Trophoblast cell (in vitro differentiated cells and primary cell): Measurements from ENCODE around the gene PPP2R3C.

ENCODE experiments used
- DNase-seq, 2 donors: peaks; one replicate each; pipeline ENCODE4 v3.0.0-alpha.2; 2016
- H2AFZ ChIP-seq: 2 replicates; pipeline ENCODE4 v1.6.1; 2013; ENCODE audit warnings: low read length, moderate library complexity, mild to moderate bottlenecking; ENCODE audit not compliant: insufficient read depth, poor library complexity
- H2AK5ac ChIP-seq: 2 replicates; pipeline ENCODE4 v1.6.1; 2013; ENCODE audit warnings: mild to moderate bottlenecking, low read length
- H2BK120ac ChIP-seq: 2 replicates; pipeline ENCODE4 v1.6.1; 2013; ENCODE audit warnings: low read length, mild to moderate bottlenecking, moderate library complexity; ENCODE audit not compliant: insufficient read depth, poor library complexity
- H2BK12ac ChIP-seq: 2 replicates; pipeline ENCODE4 v1.6.1; 2013; ENCODE audit warnings: mild to moderate bottlenecking, low read length, moderate library complexity
- H2BK5ac ChIP-seq: 2 replicates; pipeline ENCODE4 v1.6.1; 2013; ENCODE audit warnings: low read length, low read depth, moderate library complexity, mild to moderate bottlenecking; ENCODE audit not compliant: poor library complexity
- H3K14ac ChIP-seq: 2 replicates; pipeline ENCODE4 v1.6.1; 2013; ENCODE audit warnings: mild to moderate bottlenecking, low read length
- H3K18ac ChIP-seq: 2 replicates; pipeline ENCODE4 v1.6.1; 2013; ENCODE audit warnings: mild to moderate bottlenecking, low read length
- H3K23ac ChIP-seq: 2 replicates; pipeline ENCODE4 v1.6.1; 2013; ENCODE audit warnings: low read length
- H3K27ac ChIP-seq: 2 replicates; pipeline ENCODE4 v1.5.1; 2013; ENCODE audit warnings: low read depth, mild to moderate bottlenecking, inconsistent platforms, low read length, moderate library complexity
- H3K27me3 ChIP-seq: 2 replicates; pipeline ENCODE4 v1.6.1; 2013; ENCODE audit warnings: inconsistent platforms, mild to moderate bottlenecking, low read length, moderate library complexity; ENCODE audit not compliant: insufficient read depth
- H3K36me3 ChIP-seq, 2 experiments: 1 replicate in 1 of 2; 2 replicates in 1 of 2; pipeline ENCODE4 v1.6.1; 2013; ENCODE audit warnings: low read length in 2 of 2, mild to moderate bottlenecking in 2 of 2, moderate library complexity in 1 of 2; ENCODE audit not compliant: insufficient read depth in 2 of 2, control insufficient read depth in 1 of 2
- H3K4ac ChIP-seq: 2 replicates; pipeline ENCODE4 v1.6.1; 2013; ENCODE audit warnings: low read depth, mild to moderate bottlenecking, low read length, moderate library complexity
- H3K4me1 ChIP-seq, 2 experiments: 1 replicate in 1 of 2; 2 replicates in 1 of 2; pipeline ENCODE4 v1.6.1; 2013; ENCODE audit warnings: low read length in 2 of 2, mild to moderate bottlenecking in 2 of 2, moderate library complexity in 1 of 2; ENCODE audit not compliant: insufficient read depth in 2 of 2, control insufficient read depth in 1 of 2
- H3K4me2 ChIP-seq: 2 replicates; pipeline ENCODE4 v1.6.1; 2013; ENCODE audit warnings: inconsistent platforms, mild to moderate bottlenecking, low read length, moderate library complexity
- H3K4me3 ChIP-seq: 2 replicates; pipeline ENCODE4 v1.5.1; 2013; ENCODE audit warnings: mild to moderate bottlenecking, low read depth, low read length, inconsistent platforms
- H3K79me1 ChIP-seq: one replicate; pipeline ENCODE4 v1.6.1; 2013; ENCODE audit warnings: low read length
- H3K79me2 ChIP-seq: 2 replicates; pipeline ENCODE4 v1.6.1; 2013; ENCODE audit warnings: low read length, mild to moderate bottlenecking; ENCODE audit not compliant: control insufficient read depth, insufficient read depth, poor library complexity
- H3K9ac ChIP-seq: 2 replicates; pipeline ENCODE4 v1.6.1; 2013; ENCODE audit warnings: mild to moderate bottlenecking, low read length
- H3K9me3 ChIP-seq: 2 replicates; pipeline ENCODE4 v1.6.1; 2013; ENCODE audit warnings: low read depth, mild to moderate bottlenecking, control low read depth, inconsistent platforms, low read length; ENCODE audit not compliant: insufficient read depth
- H4K12ac ChIP-seq: 2 replicates; pipeline ENCODE4 v1.6.1; 2013; ENCODE audit warnings: low read depth, mild to moderate bottlenecking, low read length, moderate library complexity
- H4K8ac ChIP-seq: 2 replicates; pipeline ENCODE4 v1.6.1; 2013; ENCODE audit warnings: low read depth, mild to moderate bottlenecking, low read length, moderate library complexity
- H4K91ac ChIP-seq: one replicate; pipeline ENCODE4 v1.6.1; 2013; ENCODE audit warnings: low read depth, mild to moderate bottlenecking, low read length, moderate library complexity
- WGBS: extraction: QIAGEN DNeasy Blood & Tissue Kit; methylation state at CpG from one replicate; pipeline ENCODE4 v1.1.7; 2013; ENCODE audit warnings: missing lambda C conversion rate; ENCODE audit not compliant: insufficient read length, insufficient coverage; ENCODE audit errors: extremely low coverage; 5-methylcytosine and 5-hydroxymethylcytosine counted together

The PPP2R3C gene

GRCh38 chr14:35124127-35124526, 2.3 kb upstream of the PPP2R3C start:
- WGBS = no CpG with 5 or more reads among the region's 1 CpG
- H3K27me3 ChIP-seq = no peaks in the 10 kb centered on the region

GRCh38 chr14:35123388-35123703, 1.6 kb upstream of the PPP2R3C start:
- no peaks in the 10 kb centered on the region for H3K9me3 ChIP-seq
- H3K27me3 ChIP-seq = no peaks in the 10 kb centered on the region
- H4K91ac ChIP-seq = no peak overlapping the region
- DNase-seq = no peak
- no peak overlapping the region for H3K14ac ChIP-seq
- no peak overlapping the region for H3K27ac ChIP-seq
- peaks cover 2 to 4% of the 10 kb centered on the region in 2 experiments for H3K36me3 ChIP-seq
- H4K8ac ChIP-seq = no peak overlapping the region
- H4K12ac ChIP-seq = no peak overlapping the region
- peaks cover 16% of the 10 kb centered on the region for H3K79me1 ChIP-seq
- no peak overlapping the region for H3K9ac ChIP-seq
- H2BK120ac ChIP-seq = no peak overlapping the region
- no CpG with 5 or more reads among the region's 3 CpGs for WGBS
- no peak overlapping the region for H3K4ac ChIP-seq
- H2AFZ ChIP-seq = no peak overlapping the region
- no peak overlapping the region for H2BK12ac ChIP-seq
- H3K79me2 ChIP-seq = peaks cover 6% of the 10 kb centered on the region
- H3K18ac ChIP-seq = no peak overlapping the region
- H2BK5ac ChIP-seq = no peak overlapping the region
- H3K4me3 ChIP-seq = no peak overlapping the region
- H3K4me1 ChIP-seq = peaks cover 3 to 5% of the 10 kb centered on the region in 2 experiments
- no peak overlapping the region for H2AK5ac ChIP-seq
- peak overlapping the region; percentile 75 for H3K4me2 ChIP-seq
- H3K23ac ChIP-seq = no peak overlapping the region

More at GRCh38 chr14:35124127-35124526, 2.3 kb upstream of the PPP2R3C start:
- Histone ChIP-seq H2BK5ac (no peak overlapping the region), H3K9ac (no peak overlapping the region), H4K91ac (no peak overlapping the region), H3K4ac (no peak overlapping the region), H3K79me1 (peaks cover 16% of the 10 kb centered on the region), H2BK12ac (no peak overlapping the region), H4K12ac (no peak overlapping the region), H4K8ac (no peak overlapping the region), H2BK120ac (no peak overlapping the region), H3K4me2 (no peak overlapping the region), H3K27ac (no peak overlapping the region), H3K18ac (no peak overlapping the region), H2AK5ac (no peak overlapping the region), H3K14ac (no peak overlapping the region), H3K4me1 (peaks cover 3 to 5% of the 10 kb centered on the region in 2 experiments), H3K23ac (no peak overlapping the region), H3K9me3 (no peaks in the 10 kb centered on the region), H2AFZ (no peak overlapping the region), H3K36me3 (peaks cover 2 to 4% of the 10 kb centered on the region in 2 experiments), H3K79me2 (peaks cover 6% of the 10 kb centered on the region), H3K4me3 (no peak overlapping the region)
- DNase-seq = no peak

- H3K36me3 ChIP-seq = peaks cover 2 to 4% of the 10 kb centered on the region in 2 experiments
- H3K27ac ChIP-seq = peak overlapping the region; percentile 93
- peak overlapping the region; percentile 91 for H4K91ac ChIP-seq
- H3K23ac ChIP-seq = no peak overlapping the region
- H3K4me3 ChIP-seq = peak overlapping the region; percentile 96
- H4K12ac ChIP-seq = peak overlapping the region; percentile 83
- DNase-seq = peak; percentile 81 to 84
- peak overlapping the region; percentile 55 for H3K18ac ChIP-seq
- H3K4ac ChIP-seq = no peak overlapping the region
- H3K79me1 ChIP-seq = peaks cover 16% of the 10 kb centered on the region
- H2BK12ac ChIP-seq = peak overlapping the region; percentile 42
- H2AFZ ChIP-seq = peak overlapping the region; percentile 92
- H3K79me2 ChIP-seq = peaks cover 6% of the 10 kb centered on the region
- peak overlapping the region; percentile 80 for H3K14ac ChIP-seq
- H3K9me3 ChIP-seq = no peaks in the 10 kb centered on the region
- H2AK5ac ChIP-seq = no peak overlapping the region
- H2BK5ac ChIP-seq = peak overlapping the region; percentile 92
- no CpG with 5 or more reads among the region's 23 CpGs for WGBS
- H3K9ac ChIP-seq = peak overlapping the region; percentile 95
- no peaks in the 10 kb centered on the region for H3K27me3 ChIP-seq
- H4K8ac ChIP-seq = peak overlapping the region; percentile 90
- peak overlapping the region; percentile 29 for H2BK120ac ChIP-seq
- H3K4me2 ChIP-seq = peak overlapping the region; percentile 75
- H3K4me1 ChIP-seq = peaks cover 3 to 5% of the 10 kb centered on the region in 2 experiments
Observed at GRCh38 chr14:35122696-35123387, 1.1 kb upstream of the PPP2R3C start.

GRCh38 chr14:35121026-35121886, 534 bp downstream of the PPP2R3C start:
- Histone ChIP-seq H3K79me2 (peaks cover 6% of the 10 kb centered on the region), H3K9ac (peak overlapping the region; percentile 54), H4K8ac (peak overlapping the region; percentile 87), H3K36me3 (peaks cover 2% of the 10 kb centered on the region in 2 experiments), H3K9me3 (no peaks in the 10 kb centered on the region), H3K79me1 (peaks cover 16% of the 10 kb centered on the region), H4K91ac (peak overlapping the region; percentile 57), H2AFZ (peak overlapping the region; percentile 69), H3K4me3 (peak overlapping the region; percentile 96), H3K27me3 (no peaks in the 10 kb centered on the region), H3K23ac (no peak overlapping the region), H3K4ac (peak overlapping the region; percentile 41), H2AK5ac (peak overlapping the region; percentile 70), H4K12ac (no peak overlapping the region), H3K4me1 (peaks cover 3 to 5% of the 10 kb centered on the region in 2 experiments), H2BK120ac (no peak overlapping the region), H3K18ac (no peak overlapping the region), H3K4me2 (peak overlapping the region; percentile 75), H2BK5ac (no peak overlapping the region), H3K14ac (no peak overlapping the region), H2BK12ac (no peak overlapping the region), H3K27ac (peak overlapping the region; percentile 93)
- 100% methylated on average over 3 of the region's 34 CpGs for WGBS
- DNase-seq = peak; percentile 23 to 43
